HEK293 (cell line): ENCODE data around the gene MTOR.

ENCODE experiments used
- GLI2 ChIP-seq: fragments of 450-650 bp; formaldehyde crosslinking; IDR thresholded peaks from 2 replicates; pipeline ENCODE4; 2017; ENCODE audit warnings: missing biosample characterization, missing genetic modification characterization, low read depth, borderline replicate concordance
- HOXC10 ChIP-seq: sonication (generic); formaldehyde crosslinking; IDR thresholded peaks from 2 replicates; pipeline ENCODE4 v1.8.1; 2023; ENCODE audit warnings: mild to moderate bottlenecking, missing genetic modification reagents
- KLF7 ChIP-seq: fragments of 450-650 bp; formaldehyde crosslinking; IDR thresholded peaks from 2 replicates; pipeline ENCODE4 v1.5.1; 2016; ENCODE audit warnings: missing biosample characterization, missing genetic modification characterization, borderline replicate concordance
- KLF8 ChIP-seq: fragments of 450-650 bp; formaldehyde crosslinking; IDR thresholded peaks from 2 replicates; pipeline ENCODE4 v1.5.1; 2016; ENCODE audit warnings: missing biosample characterization, missing genetic modification characterization
- KLF9 ChIP-seq: fragments of 450-650 bp; formaldehyde crosslinking; IDR thresholded peaks from 2 replicates; pipeline ENCODE4 v1.5.1; 2016; ENCODE audit warnings: missing biosample characterization, missing genetic modification characterization, low read depth
- RBAK ChIP-seq: fragments of 450-650 bp; formaldehyde crosslinking; IDR thresholded peaks from 2 replicates; pipeline ENCODE4 v1.5.1; 2016; ENCODE audit warnings: missing biosample characterization, missing genetic modification characterization
- SP2 ChIP-seq: fragments of 450-650 bp; formaldehyde crosslinking; IDR thresholded peaks from 2 replicates; pipeline ENCODE4 v1.5.1; 2016; ENCODE audit warnings: missing biosample characterization, missing genetic modification characterization
- ZBTB1 ChIP-seq: fragments of 450-650 bp; formaldehyde crosslinking; IDR thresholded peaks from 2 replicates; pipeline ENCODE4 v1.5.1; 2016; ENCODE audit warnings: missing biosample characterization, missing genetic modification characterization
- ZFP41 ChIP-seq: fragments of 450-650 bp; formaldehyde crosslinking; IDR thresholded peaks from 2 replicates; pipeline ENCODE4 v1.5.1; 2016; ENCODE audit warnings: missing biosample characterization, missing genetic modification characterization, borderline replicate concordance
- ZNF140 ChIP-seq: fragments of 450-650 bp; formaldehyde crosslinking; IDR thresholded peaks from 2 replicates; pipeline ENCODE4 v1.5.1; 2016; ENCODE audit warnings: missing biosample characterization, missing genetic modification characterization
- ZNF155 ChIP-seq: fragments of 450-650 bp; formaldehyde crosslinking; IDR thresholded peaks from 2 replicates; pipeline ENCODE4 v1.5.1; 2016; ENCODE audit warnings: missing biosample characterization, missing genetic modification characterization
- ZNF174 ChIP-seq: fragments of 450-650 bp; formaldehyde crosslinking; IDR thresholded peaks from 2 replicates; pipeline ENCODE4 v1.5.0; 2017; ENCODE audit warnings: missing biosample characterization, mild to moderate bottlenecking, missing genetic modification characterization
- ZNF211 ChIP-seq: fragments of 450-650 bp; formaldehyde crosslinking; IDR thresholded peaks from 2 replicates; pipeline ENCODE4 v1.5.1; 2016; ENCODE audit warnings: low read depth, missing biosample characterization, missing genetic modification characterization
- ZNF24 ChIP-seq: fragments of 450-650 bp; formaldehyde crosslinking; IDR thresholded peaks from 2 replicates; pipeline ENCODE4 v1.5.1; 2016; ENCODE audit warnings: missing biosample characterization, missing genetic modification characterization
- ZNF350 ChIP-seq: fragments of 450-650 bp; formaldehyde crosslinking; IDR thresholded peaks from 2 replicates; pipeline ENCODE4 v1.5.0; 2017; ENCODE audit warnings: missing biosample characterization, mild to moderate bottlenecking, missing genetic modification characterization
- ZNF37A ChIP-seq: fragments of 450-650 bp; IDR thresholded peaks from 2 replicates; pipeline ENCODE4 v1.5.1; 2018; ENCODE audit warnings: missing biosample characterization, missing genetic modification characterization
- ZNF426 ChIP-seq: fragments of 450-650 bp; formaldehyde crosslinking; IDR thresholded peaks from 2 replicates; pipeline ENCODE4 v1.5.1; 2017; ENCODE audit warnings: missing biosample characterization, missing genetic modification characterization, mild to moderate bottlenecking, inconsistent platforms, moderate library complexity
- ZNF510 ChIP-seq: fragments of 450-650 bp; formaldehyde crosslinking; IDR thresholded peaks from 2 replicates; pipeline ENCODE4 v1.5.1; 2018; ENCODE audit warnings: mild to moderate bottlenecking, missing genetic modification characterization, missing biosample characterization; ENCODE audit not compliant: insufficient replicate concordance
- ZNF621 ChIP-seq: fragments of 450-650 bp; formaldehyde crosslinking; IDR thresholded peaks from 2 replicates; pipeline ENCODE4 v1.5.1; 2017; ENCODE audit warnings: missing biosample characterization, missing genetic modification characterization
- ZNF677 ChIP-seq: fragments of 450-650 bp; IDR thresholded peaks from 2 replicates; pipeline ENCODE4 v1.5.0; 2018; ENCODE audit warnings: missing biosample characterization, mild to moderate bottlenecking, missing genetic modification characterization, moderate library complexity
- ZNF776 ChIP-seq: fragments of 450-650 bp; formaldehyde crosslinking; IDR thresholded peaks from 2 replicates; pipeline ENCODE4 v1.5.0; 2017; ENCODE audit warnings: missing biosample characterization, missing genetic modification characterization, borderline replicate concordance
- ZNF785 ChIP-seq: fragments of 450-650 bp; formaldehyde crosslinking; IDR thresholded peaks from 2 replicates; pipeline ENCODE4 v1.5.1; 2016; ENCODE audit warnings: missing biosample characterization, missing genetic modification characterization
- TF ChIP-seq, protein P1 (sequence below): fragments of 450-650 bp; formaldehyde crosslinking; IDR thresholded peaks from 2 replicates; pipeline ENCODE4 v1.5.1; 2017; ENCODE audit warnings: missing biosample characterization, missing genetic modification characterization
- TF ChIP-seq, protein P2 (sequence below): fragments of 450-650 bp; formaldehyde crosslinking; IDR thresholded peaks from 2 replicates; pipeline ENCODE4 v1.5.1; 2016; ENCODE audit warnings: missing biosample characterization, missing genetic modification characterization
- TF ChIP-seq, protein P3 (sequence below): fragments of 450-650 bp; formaldehyde crosslinking; IDR thresholded peaks from 2 replicates; pipeline ENCODE4 v1.5.1; 2016; ENCODE audit warnings: missing biosample characterization, missing genetic modification characterization
- TF ChIP-seq, protein P4 (sequence below): fragments of 450-650 bp; IDR thresholded peaks from 2 replicates; pipeline ENCODE4 v1.5.1; 2018; ENCODE audit warnings: missing biosample characterization, mild to moderate bottlenecking, missing genetic modification characterization
- TF ChIP-seq, protein P5 (sequence below): fragments of 450-650 bp; formaldehyde crosslinking; IDR thresholded peaks from 2 replicates; pipeline ENCODE4 v1.5.1; 2016; ENCODE audit warnings: missing biosample characterization, missing genetic modification characterization
- TF ChIP-seq, protein P6 (sequence below): fragments of 450-650 bp; formaldehyde crosslinking; IDR thresholded peaks from 2 replicates; pipeline ENCODE4 v1.5.1; 2016; ENCODE audit warnings: missing biosample characterization, missing genetic modification characterization

MTOR gene

DNA sequence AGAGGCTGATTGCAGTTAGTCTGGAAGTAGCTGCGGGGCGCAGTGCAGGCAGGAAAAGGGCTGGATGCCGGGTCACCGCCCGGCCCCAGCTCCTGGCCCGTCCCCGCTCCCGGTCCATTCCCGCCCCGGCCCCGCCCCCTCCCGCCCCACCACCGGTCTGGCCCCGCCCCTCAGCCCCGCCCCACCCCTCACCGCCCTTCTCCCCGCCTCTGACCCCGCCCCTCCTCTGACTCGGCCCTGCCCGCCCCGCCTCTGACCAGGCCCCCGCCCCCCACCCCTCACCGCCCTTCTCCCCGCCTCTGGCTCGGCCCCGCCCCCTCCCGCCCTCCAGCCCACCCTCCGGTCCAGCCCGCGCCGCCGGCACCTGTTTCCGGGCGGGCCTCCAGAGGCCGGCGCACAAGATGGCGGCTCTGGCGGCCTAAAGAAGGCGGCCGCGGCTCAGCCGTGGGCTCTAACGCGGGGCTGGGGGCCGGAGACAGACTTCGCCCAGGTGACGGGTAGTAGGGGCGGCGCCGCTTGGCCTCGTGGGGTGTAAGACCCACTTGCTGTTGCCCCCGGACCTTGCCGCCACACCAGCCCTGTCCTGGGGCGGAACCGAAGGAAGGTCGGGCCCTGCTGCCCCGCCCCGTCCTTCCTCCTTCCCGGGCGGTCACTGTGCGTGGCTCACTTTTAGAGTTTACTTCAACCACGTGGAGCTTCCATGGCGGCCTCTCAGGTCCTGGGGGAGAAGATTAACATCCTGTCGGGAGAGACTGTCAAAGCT is 10.7 kb upstream of the MTOR start, which contains the start of gene UBIAD1 (continued):
- TF ChIP-seq, protein P1, sequence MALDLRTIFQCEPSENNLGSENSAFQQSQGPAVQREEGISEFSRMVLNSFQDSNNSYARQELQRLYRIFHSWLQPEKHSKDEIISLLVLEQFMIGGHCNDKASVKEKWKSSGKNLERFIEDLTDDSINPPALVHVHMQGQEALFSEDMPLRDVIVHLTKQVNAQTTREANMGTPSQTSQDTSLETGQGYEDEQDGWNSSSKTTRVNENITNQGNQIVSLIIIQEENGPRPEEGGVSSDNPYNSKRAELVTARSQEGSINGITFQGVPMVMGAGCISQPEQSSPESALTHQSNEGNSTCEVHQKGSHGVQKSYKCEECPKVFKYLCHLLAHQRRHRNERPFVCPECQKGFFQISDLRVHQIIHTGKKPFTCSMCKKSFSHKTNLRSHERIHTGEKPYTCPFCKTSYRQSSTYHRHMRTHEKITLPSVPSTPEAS (tag by site-specific recombination): peak; percentile 46; the same call in 1 of the 2 replicates
- TF ChIP-seq ZNF37A (tag by site-specific recombination): no peak
- no peak for TF ChIP-seq ZNF211 (tag by site-specific recombination)
- TF ChIP-seq, protein P2, sequence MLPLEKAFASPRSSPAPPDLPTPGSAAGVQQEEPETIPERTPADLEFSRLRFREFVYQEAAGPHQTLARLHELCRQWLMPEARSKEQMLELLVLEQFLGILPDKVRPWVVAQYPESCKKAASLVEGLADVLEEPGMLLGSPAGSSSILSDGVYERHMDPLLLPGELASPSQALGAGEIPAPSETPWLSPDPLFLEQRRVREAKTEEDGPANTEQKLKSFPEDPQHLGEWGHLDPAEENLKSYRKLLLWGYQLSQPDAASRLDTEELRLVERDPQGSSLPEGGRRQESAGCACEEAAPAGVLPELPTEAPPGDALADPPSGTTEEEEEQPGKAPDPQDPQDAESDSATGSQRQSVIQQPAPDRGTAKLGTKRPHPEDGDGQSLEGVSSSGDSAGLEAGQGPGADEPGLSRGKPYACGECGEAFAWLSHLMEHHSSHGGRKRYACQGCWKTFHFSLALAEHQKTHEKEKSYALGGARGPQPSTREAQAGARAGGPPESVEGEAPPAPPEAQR (tag by site-specific recombination): no peak
- no peak for TF ChIP-seq ZNF776 (tag by site-specific recombination)
- TF ChIP-seq, protein P3, sequence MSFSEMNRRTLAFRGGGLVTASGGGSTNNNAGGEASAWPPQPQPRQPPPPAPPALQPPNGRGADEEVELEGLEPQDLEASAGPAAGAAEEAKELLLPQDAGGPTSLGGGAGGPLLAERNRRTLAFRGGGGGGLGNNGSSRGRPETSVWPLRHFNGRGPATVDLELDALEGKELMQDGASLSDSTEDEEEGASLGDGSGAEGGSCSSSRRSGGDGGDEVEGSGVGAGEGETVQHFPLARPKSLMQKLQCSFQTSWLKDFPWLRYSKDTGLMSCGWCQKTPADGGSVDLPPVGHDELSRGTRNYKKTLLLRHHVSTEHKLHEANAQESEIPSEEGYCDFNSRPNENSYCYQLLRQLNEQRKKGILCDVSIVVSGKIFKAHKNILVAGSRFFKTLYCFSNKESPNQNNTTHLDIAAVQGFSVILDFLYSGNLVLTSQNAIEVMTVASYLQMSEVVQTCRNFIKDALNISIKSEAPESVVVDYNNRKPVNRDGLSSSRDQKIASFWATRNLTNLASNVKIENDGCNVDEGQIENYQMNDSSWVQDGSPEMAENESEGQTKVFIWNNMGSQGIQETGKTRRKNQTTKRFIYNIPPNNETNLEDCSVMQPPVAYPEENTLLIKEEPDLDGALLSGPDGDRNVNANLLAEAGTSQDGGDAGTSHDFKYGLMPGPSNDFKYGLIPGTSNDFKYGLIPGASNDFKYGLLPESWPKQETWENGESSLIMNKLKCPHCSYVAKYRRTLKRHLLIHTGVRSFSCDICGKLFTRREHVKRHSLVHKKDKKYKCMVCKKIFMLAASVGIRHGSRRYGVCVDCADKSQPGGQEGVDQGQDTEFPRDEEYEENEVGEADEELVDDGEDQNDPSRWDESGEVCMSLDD (tag by site-specific recombination): no peak
- TF ChIP-seq, protein P4, sequence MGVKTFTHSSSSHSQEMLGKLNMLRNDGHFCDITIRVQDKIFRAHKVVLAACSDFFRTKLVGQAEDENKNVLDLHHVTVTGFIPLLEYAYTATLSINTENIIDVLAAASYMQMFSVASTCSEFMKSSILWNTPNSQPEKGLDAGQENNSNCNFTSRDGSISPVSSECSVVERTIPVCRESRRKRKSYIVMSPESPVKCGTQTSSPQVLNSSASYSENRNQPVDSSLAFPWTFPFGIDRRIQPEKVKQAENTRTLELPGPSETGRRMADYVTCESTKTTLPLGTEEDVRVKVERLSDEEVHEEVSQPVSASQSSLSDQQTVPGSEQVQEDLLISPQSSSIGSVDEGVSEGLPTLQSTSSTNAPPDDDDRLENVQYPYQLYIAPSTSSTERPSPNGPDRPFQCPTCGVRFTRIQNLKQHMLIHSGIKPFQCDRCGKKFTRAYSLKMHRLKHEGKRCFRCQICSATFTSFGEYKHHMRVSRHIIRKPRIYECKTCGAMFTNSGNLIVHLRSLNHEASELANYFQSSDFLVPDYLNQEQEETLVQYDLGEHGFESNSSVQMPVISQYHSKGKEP: no peak
- TF ChIP-seq HOXC10 (CRISPR knock-in tag): no peak
- TF ChIP-seq ZNF785 (tag by site-specific recombination): no peak
- no peak for TF ChIP-seq ZNF426
- TF ChIP-seq KLF8 (tag by site-specific recombination): peak; percentile 92; the same call in 1 of the 2 replicates
- TF ChIP-seq ZNF174: no peak
- peak; percentile 82 for TF ChIP-seq SP2 (tag by site-specific recombination)
- TF ChIP-seq ZFP41 (tag by site-specific recombination): no peak
- no peak for TF ChIP-seq ZNF350 (tag by site-specific recombination)
- TF ChIP-seq ZNF621 (tag by site-specific recombination): no peak
- TF ChIP-seq, protein P5, sequence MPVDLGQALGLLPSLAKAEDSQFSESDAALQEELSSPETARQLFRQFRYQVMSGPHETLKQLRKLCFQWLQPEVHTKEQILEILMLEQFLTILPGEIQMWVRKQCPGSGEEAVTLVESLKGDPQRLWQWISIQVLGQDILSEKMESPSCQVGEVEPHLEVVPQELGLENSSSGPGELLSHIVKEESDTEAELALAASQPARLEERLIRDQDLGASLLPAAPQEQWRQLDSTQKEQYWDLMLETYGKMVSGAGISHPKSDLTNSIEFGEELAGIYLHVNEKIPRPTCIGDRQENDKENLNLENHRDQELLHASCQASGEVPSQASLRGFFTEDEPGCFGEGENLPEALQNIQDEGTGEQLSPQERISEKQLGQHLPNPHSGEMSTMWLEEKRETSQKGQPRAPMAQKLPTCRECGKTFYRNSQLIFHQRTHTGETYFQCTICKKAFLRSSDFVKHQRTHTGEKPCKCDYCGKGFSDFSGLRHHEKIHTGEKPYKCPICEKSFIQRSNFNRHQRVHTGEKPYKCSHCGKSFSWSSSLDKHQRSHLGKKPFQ (tag by site-specific recombination): peak; percentile 60; the same call in 1 of the 2 replicates
- TF ChIP-seq KLF9 (tag by site-specific recombination): peak; percentile 95
- TF ChIP-seq ZNF140 (tag by site-specific recombination): no peak
- no peak for TF ChIP-seq RBAK (tag by site-specific recombination)
- TF ChIP-seq GLI2 (tag by site-specific recombination): no peak; the same call in 1 of the 2 replicates
- TF ChIP-seq ZNF24 (tag by site-specific recombination): peak; percentile 72
- 0 out of 2 replicates have a peak, but pooled peaks have one; percentile 41 for TF ChIP-seq ZBTB1 (tag by site-specific recombination)
- no peak for TF ChIP-seq ZNF155 (tag by site-specific recombination)
- TF ChIP-seq ZNF677 (tag by site-specific recombination): no peak
- TF ChIP-seq, protein P6, sequence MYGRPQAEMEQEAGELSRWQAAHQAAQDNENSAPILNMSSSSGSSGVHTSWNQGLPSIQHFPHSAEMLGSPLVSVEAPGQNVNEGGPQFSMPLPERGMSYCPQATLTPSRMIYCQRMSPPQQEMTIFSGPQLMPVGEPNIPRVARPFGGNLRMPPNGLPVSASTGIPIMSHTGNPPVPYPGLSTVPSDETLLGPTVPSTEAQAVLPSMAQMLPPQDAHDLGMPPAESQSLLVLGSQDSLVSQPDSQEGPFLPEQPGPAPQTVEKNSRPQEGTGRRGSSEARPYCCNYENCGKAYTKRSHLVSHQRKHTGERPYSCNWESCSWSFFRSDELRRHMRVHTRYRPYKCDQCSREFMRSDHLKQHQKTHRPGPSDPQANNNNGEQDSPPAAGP: peak; percentile 89
- peak; percentile 97 for TF ChIP-seq KLF7
- TF ChIP-seq ZNF510 (tag by site-specific recombination): no peak
